ENCODE results near the gene SH2D5. TPM values are rescaled to one million over a fixed set of nuclear protein-coding genes. Genes with fewer than 3 reads are reported as not detected.

SH2D5 gene
- polyA plus RNA-seq, 1 donor from 2014 or later: 14.1 TPM

- TF ChIP-seq TAF1 (IDR thresholded peaks at IDR 0.05; ENCODE audit: low read depth) (no peak), SMC3 (conservative IDR thresholded peaks at IDR 0.05; ENCODE audit: poor library complexity) (no peak), MXI1 (conservative IDR thresholded peaks at IDR 0.05; ENCODE audit: poor library complexity, severe bottlenecking) (no peak), REST (IDR thresholded peaks at IDR 0.05; ENCODE audit: borderline replicate concordance) (no peak), RAD21 (conservative IDR thresholded peaks at IDR 0.05) (no peak), EZH2 (IDR thresholded peaks at IDR 0.05; ENCODE audit: borderline replicate concordance, insufficient read depth, low read length, poor library complexity, severe bottlenecking) (no peak), POLR2AphosphoS5 (IDR thresholded peaks at IDR 0.05) (no peak), CTCF (IDR thresholded peaks at IDR 0.05; ENCODE audit: poor library complexity, severe bottlenecking) (no peak), EP300 (conservative IDR thresholded peaks at IDR 0.05; ENCODE audit: poor library complexity, severe bottlenecking) (no peak)
- no peaks in the 10 kb centered on the region for H3K36me3 ChIP-seq (ENCODE audit: insufficient read depth, low read length)
- no peak overlapping the region for H3K27ac ChIP-seq (ENCODE audit: low read length)
- no peaks in the 10 kb centered on the region for H3F3A ChIP-seq (ENCODE audit: insufficient read depth, low read length, poor library complexity, severe bottlenecking)
- H4K20me1 ChIP-seq (ENCODE audit: insufficient read depth): no peaks in the 10 kb centered on the region
- peaks cover 11% of the 10 kb centered on the region for H3K27me3 ChIP-seq (ENCODE audit: insufficient read depth, low read depth, low read length)
- H3K79me2 ChIP-seq (replicated peaks; ENCODE audit: insufficient read depth, low read length): no peaks in the 10 kb centered on the region
- no peaks in the 10 kb centered on the region for H3K9me3 ChIP-seq (ENCODE audit: low read length)
- H3K4me3 ChIP-seq (ENCODE audit: low read length): no peak overlapping the region
- no peak overlapping the region for H3K9ac ChIP-seq (ENCODE audit: low read length)
- H3K4me2 ChIP-seq (ENCODE audit: low read length): no peak overlapping the region
- H2AFZ ChIP-seq (ENCODE audit: low read depth, low read length): no peak overlapping the region
- no peaks in the 10 kb centered on the region for H3K9me2 ChIP-seq (ENCODE audit: insufficient read depth, low read length)
These were observed 3.9 kb downstream of the SH2D5 start for GRCh38 chr1:20728371-20729154.

- Histone ChIP-seq H4K20me1 (ENCODE audit: insufficient read depth) (no peaks in the 10 kb centered on the region), H3K9me3 (ENCODE audit: low read length) (no peaks in the 10 kb centered on the region), H3K27ac (ENCODE audit: low read length) (no peak overlapping the region), H3F3A (ENCODE audit: insufficient read depth, low read length, poor library complexity, severe bottlenecking) (no peaks in the 10 kb centered on the region), H3K9ac (ENCODE audit: low read length) (no peak overlapping the region), H3K79me2 (replicated peaks; ENCODE audit: insufficient read depth, low read length) (no peaks in the 10 kb centered on the region), H3K36me3 (ENCODE audit: insufficient read depth, low read length) (no peaks in the 10 kb centered on the region), H3K27me3 (ENCODE audit: insufficient read depth, low read depth, low read length) (peaks cover 11% of the 10 kb centered on the region), H2AFZ (ENCODE audit: low read depth, low read length) (no peak overlapping the region), H3K4me2 (ENCODE audit: low read length) (no peak overlapping the region), H3K9me2 (ENCODE audit: insufficient read depth, low read length) (no peaks in the 10 kb centered on the region), H3K4me3 (ENCODE audit: low read length) (no peak overlapping the region)
- TF ChIP-seq CTCF (IDR thresholded peaks at IDR 0.05; ENCODE audit: poor library complexity, severe bottlenecking) (no peak), MXI1 (conservative IDR thresholded peaks at IDR 0.05; ENCODE audit: poor library complexity, severe bottlenecking) (no peak), SMC3 (conservative IDR thresholded peaks at IDR 0.05; ENCODE audit: poor library complexity) (no peak), POLR2AphosphoS5 (IDR thresholded peaks at IDR 0.05) (no peak), REST (IDR thresholded peaks at IDR 0.05; ENCODE audit: borderline replicate concordance) (no peak), EZH2 (IDR thresholded peaks at IDR 0.05; ENCODE audit: borderline replicate concordance, insufficient read depth, low read length, poor library complexity, severe bottlenecking) (no peak), RAD21 (conservative IDR thresholded peaks at IDR 0.05) (no peak), EP300 (conservative IDR thresholded peaks at IDR 0.05; ENCODE audit: poor library complexity, severe bottlenecking) (no peak), TAF1 (IDR thresholded peaks at IDR 0.05; ENCODE audit: low read depth) (no peak)
These were observed 4.7 kb downstream of the SH2D5 start for GRCh38 chr1:20727746-20728316.
